ENCODE results near the gene NTN3.

The NTN3 gene

DNA sequence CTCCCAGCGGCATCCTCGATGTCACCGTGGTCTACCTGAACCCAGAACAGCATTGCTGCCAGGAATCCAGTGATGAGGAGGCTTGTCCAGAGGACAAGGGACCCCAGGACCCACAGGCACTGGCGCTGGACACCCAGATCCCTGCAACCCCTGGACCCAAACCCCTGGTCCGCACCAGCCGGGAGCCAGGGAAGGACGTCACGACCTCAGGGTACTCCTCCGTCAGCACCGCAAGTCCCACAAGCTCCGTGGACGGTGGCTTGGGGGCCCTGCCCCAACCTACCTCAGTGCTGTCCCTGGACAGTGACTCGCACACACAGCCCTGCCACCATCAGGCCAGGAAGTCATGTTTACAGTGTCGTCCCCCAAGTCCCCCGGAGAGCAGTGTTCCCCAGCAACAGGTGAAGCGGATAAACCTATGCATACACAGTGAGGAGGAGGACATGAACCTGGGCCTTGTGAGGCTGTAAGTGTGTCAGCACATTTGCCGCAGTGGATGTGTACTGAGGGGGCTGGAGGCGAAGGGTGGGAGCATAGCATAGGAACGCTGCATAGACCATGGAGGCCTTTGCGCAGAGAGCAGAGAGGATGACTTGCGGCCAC is 14.4 kb upstream of the NTN3 start:
- no peak overlapping the region for H3K4me3 ChIP-seq (ENCODE audit: low read depth, low read length)
- TF ChIP-seq, protein P1, sequence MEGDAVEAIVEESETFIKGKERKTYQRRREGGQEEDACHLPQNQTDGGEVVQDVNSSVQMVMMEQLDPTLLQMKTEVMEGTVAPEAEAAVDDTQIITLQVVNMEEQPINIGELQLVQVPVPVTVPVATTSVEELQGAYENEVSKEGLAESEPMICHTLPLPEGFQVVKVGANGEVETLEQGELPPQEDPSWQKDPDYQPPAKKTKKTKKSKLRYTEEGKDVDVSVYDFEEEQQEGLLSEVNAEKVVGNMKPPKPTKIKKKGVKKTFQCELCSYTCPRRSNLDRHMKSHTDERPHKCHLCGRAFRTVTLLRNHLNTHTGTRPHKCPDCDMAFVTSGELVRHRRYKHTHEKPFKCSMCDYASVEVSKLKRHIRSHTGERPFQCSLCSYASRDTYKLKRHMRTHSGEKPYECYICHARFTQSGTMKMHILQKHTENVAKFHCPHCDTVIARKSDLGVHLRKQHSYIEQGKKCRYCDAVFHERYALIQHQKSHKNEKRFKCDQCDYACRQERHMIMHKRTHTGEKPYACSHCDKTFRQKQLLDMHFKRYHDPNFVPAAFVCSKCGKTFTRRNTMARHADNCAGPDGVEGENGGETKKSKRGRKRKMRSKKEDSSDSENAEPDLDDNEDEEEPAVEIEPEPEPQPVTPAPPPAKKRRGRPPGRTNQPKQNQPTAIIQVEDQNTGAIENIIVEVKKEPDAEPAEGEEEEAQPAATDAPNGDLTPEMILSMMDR (IDR thresholded peaks at IDR 0.05; ENCODE audit: low read depth, low read length), result no peak
- no peaks in the 10 kb centered on the region for H3K9me3 ChIP-seq (ENCODE audit: severe bottlenecking)
- H3K27me3 ChIP-seq (ENCODE audit: insufficient read depth, low read depth, severe bottlenecking), result no peaks in the 10 kb centered on the region
- H3K36me3 ChIP-seq, result peaks cover 73% of the 10 kb centered on the region
- H3K27ac ChIP-seq, result no peak overlapping the region; the same call in 1 of the 2 replicates
- DNase-seq, result no peak

DNA sequence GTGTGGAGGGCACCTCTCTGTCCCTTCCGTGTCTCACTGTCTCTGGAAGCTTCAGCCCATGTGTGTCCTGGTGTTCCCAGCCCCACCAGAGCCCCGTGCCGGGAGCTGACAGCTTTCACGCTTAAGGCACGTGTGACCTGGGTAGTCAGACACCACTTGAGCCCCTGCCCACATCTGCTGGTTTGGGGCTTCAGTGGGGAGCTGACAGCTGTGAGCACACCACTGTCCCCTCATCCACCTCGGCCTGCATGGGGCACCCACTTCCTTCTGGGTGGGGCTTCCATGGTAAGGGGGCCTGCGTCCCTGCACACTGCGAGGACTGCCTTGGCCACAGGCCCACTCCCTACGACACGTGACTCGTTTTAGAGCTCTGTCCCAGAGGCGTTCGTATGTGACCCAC is 13.8 kb upstream of the NTN3 start:
- H3K27me3 ChIP-seq (ENCODE audit: insufficient read depth, low read depth, severe bottlenecking), result no peaks in the 10 kb centered on the region
- no peaks in the 10 kb centered on the region for H3K9me3 ChIP-seq (ENCODE audit: severe bottlenecking)
- H3K4me3 ChIP-seq (ENCODE audit: low read depth, low read length), result no peak overlapping the region
- peaks cover 73% of the 10 kb centered on the region for H3K36me3 ChIP-seq
- TF ChIP-seq, protein P1 (IDR thresholded peaks at IDR 0.05; ENCODE audit: low read depth, low read length), result no peak
- H3K27ac ChIP-seq, result peak overlapping the region; percentile 6; the same call in 1 of the 2 replicates
- DNase-seq, result no peak

DNA sequence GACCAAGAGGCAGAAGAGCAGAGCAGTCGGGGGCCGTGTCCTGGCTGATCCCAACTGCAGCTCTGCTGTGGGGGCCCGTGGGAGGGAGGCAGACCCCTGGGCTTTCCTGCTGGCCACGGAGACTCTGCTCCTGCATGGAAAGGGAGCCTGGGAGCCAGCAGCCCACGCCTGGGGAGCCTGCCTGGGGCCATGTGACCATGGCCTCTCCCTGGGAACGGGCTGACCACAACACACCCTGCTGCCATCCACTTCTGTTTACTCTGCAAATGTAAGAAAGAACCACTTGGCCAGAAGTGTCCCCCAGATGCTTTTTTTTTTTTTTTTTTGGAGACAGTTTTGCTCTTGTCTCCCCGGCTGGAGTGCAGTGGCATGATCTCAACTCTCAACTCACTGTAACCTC is 13.2 kb upstream of the NTN3 start:
- Histone ChIP-seq H3K27me3 (ENCODE audit: insufficient read depth, low read depth, severe bottlenecking) (no peaks in the 10 kb centered on the region), H3K4me3 (ENCODE audit: low read depth, low read length) (no peak overlapping the region), H3K36me3 (peaks cover 73% of the 10 kb centered on the region), H3K9me3 (ENCODE audit: severe bottlenecking) (no peaks in the 10 kb centered on the region), H3K27ac (no peak overlapping the region; the same call in 1 of the 2 replicates)
- no peak for DNase-seq
- TF ChIP-seq, protein P1 (IDR thresholded peaks at IDR 0.05; ENCODE audit: low read depth, low read length), result no peak

DNA sequence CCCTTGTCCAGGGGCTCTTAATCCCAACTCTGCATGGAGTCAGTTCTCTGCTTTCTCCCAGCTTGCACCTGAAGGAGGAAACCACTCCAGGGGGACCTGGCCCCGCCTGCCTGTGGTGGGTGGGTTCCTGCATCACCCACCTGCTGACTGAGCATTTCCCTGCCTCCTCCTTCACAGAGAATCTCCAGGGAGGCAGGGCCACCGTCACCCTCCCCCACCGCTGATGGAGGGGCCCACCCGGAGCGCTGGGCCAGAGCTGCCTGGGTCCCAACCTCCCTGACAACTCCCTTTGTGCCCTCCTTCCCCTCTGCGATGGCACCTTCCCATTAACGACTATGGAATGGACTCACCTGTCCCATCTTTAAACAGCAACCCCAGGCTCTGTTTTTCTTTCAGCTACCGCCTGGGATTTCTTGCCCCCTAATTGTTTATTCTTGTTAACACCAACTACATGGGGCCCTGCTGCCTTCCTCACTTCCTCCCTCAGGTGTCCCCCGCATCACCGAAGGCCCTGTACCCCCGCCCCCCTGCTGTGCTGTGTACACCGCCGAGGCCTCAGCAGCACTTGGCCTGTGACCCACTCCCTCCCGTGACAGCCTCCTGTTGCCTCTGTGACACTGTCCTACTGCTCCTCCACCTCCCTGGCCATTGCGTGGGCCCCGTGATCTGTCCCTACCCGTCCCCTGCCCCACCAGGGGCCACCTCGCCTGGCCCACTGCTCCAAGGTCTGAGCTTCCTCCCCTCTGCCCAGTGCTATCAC is 12.0 kb upstream of the NTN3 start:
- TF ChIP-seq, protein P1 (IDR thresholded peaks at IDR 0.05; ENCODE audit: low read depth, low read length), result no peak
- H3K36me3 ChIP-seq, result peaks cover 71% of the 10 kb centered on the region
- H3K27me3 ChIP-seq (ENCODE audit: insufficient read depth, low read depth, severe bottlenecking), result no peaks in the 10 kb centered on the region
- H3K4me3 ChIP-seq (ENCODE audit: low read depth, low read length), result peak overlapping the region; percentile 65
- H3K9me3 ChIP-seq (ENCODE audit: severe bottlenecking), result no peaks in the 10 kb centered on the region
- peak; percentile 35 for DNase-seq
- peak overlapping the region; percentile 91 for H3K27ac ChIP-seq

DNA sequence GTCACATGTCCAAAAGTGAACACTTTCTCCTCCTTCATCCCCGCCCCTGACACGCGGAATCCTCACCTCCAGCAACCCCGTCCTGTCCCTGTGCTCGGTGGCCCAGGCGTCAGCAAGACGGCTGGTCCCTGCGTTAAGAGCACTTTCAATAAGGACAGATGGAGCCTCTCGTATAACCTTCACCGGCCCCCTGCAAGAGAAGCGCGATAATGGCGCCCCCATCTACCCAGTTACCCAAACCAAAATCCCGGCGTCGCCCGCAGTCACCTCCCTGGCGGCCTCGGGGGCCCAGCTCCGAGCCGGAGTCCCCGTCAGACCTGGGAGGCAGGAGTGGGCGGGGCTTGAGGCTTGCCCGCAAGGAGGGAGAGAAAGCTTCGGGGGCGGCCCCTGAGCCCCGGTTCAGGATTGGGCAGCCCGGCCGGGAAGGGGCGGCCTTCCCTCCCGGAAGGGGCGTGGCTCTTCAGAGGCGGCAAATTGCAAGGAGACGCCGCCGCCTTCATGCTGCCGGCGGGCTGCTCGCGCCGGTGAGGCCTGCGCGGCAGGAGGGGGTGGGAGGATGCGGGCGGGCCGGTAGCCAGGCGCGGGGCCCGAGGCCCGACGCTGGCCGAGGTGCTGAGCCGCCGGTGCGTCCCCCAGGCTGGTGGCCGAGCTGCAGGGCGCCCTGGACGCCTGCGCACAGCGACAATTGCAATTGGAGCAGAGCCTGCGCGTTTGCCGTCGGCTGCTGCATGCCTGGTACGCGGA is 11.3 kb upstream of the NTN3 start, which contains the start of gene TEDC2:
Gene TEDC2 (plus strand): TSS at position 463 of the 744 bp plus-strand sequence. CDS start 36 bp downstream, at position 499.
- peak; percentile 98 for DNase-seq
- Histone ChIP-seq H3K36me3 (peaks cover 71% of the 10 kb centered on the region), H3K4me3 (ENCODE audit: low read depth, low read length) (peak within 1 kb of the TSS; percentile 65), H3K27me3 (ENCODE audit: insufficient read depth, low read depth, severe bottlenecking) (no peaks in the 10 kb centered on the region), H3K9me3 (ENCODE audit: severe bottlenecking) (no peaks in the 10 kb centered on the region), H3K27ac (peak within 1 kb of the TSS; percentile 91)
- TF ChIP-seq, protein P1 (IDR thresholded peaks at IDR 0.05; ENCODE audit: low read depth, low read length), result no peak

All from WERI-Rb-1 (cell line).